WTC11 (cell line): ENCODE measurements around the gene ATP2A1.

Source experiments
- CBFB ChIP-seq: sonication (generic); formaldehyde crosslinking; IDR thresholded peaks from 2 replicates; pipeline ENCODE4 v1.8.1; 2022; ENCODE audit warnings: mild to moderate bottlenecking, low read depth, missing genetic modification reagents
- CREB1 ChIP-seq: sonication (generic); formaldehyde crosslinking; IDR thresholded peaks from 2 replicates; pipeline ENCODE4 v1.8.0; 2023; ENCODE audit warnings: mild to moderate bottlenecking, missing genetic modification reagents
- NR2C2 ChIP-seq: sonication (generic); formaldehyde crosslinking; IDR thresholded peaks from 2 replicates; pipeline ENCODE4 v1.8.0; 2022; ENCODE audit warnings: mild to moderate bottlenecking, missing genetic modification reagents
- SP1 ChIP-seq: sonication (generic); formaldehyde crosslinking; conservative IDR thresholded peaks from 2 replicates; pipeline ENCODE4 v1.8.1; 2022; ENCODE audit warnings: missing genetic modification reagents
- ZNF138 ChIP-seq: sonication (generic); formaldehyde crosslinking; conservative IDR thresholded peaks from 2 replicates; pipeline ENCODE4 v1.8.1; 2022; ENCODE audit warnings: mild to moderate bottlenecking, moderate library complexity, missing genetic modification reagents
- ZNF416 ChIP-seq: fragments of 250-450 bp; sonication (Bioruptor Pico); IDR thresholded peaks from 2 replicates; pipeline ENCODE4 v1.9.0; 2021; ENCODE audit warnings: mild to moderate bottlenecking, inconsistent platforms
- TF ChIP-seq, protein P1 (sequence below): fragments of 200-600 bp; IDR thresholded peaks from 2 replicates; pipeline ENCODE4 v1.8.0; 2022; ENCODE audit warnings: antibody characterized with exemption
- TF ChIP-seq, protein P2 (sequence below): sonication (generic); formaldehyde crosslinking; IDR thresholded peaks from 2 replicates; pipeline ENCODE4 v1.8.0; 2022; ENCODE audit warnings: mild to moderate bottlenecking, missing genetic modification reagents
- TF ChIP-seq, protein P3 (sequence below): sonication (generic); formaldehyde crosslinking; IDR thresholded peaks from 2 replicates; pipeline ENCODE4 v1.8.1; 2023; ENCODE audit warnings: mild to moderate bottlenecking, missing genetic modification reagents
- TF ChIP-seq, protein P4 (sequence below): sonication (generic); formaldehyde crosslinking; IDR thresholded peaks from 2 replicates; pipeline ENCODE4 v1.8.1; 2022; ENCODE audit warnings: missing genetic modification reagents, borderline replicate concordance
- TF ChIP-seq, protein P5 (sequence below): sonication (generic); formaldehyde crosslinking; IDR thresholded peaks from 2 replicates; pipeline ENCODE4 v1.8.1; 2023; ENCODE audit warnings: mild to moderate bottlenecking, missing genetic modification reagents, borderline replicate concordance
- TF ChIP-seq, protein P6 (sequence below): sonication (generic); formaldehyde crosslinking; IDR thresholded peaks from 2 replicates; pipeline ENCODE4 v1.8.1; 2023; ENCODE audit warnings: mild to moderate bottlenecking, missing genetic modification reagents, moderate library complexity
- TF ChIP-seq, protein P7 (sequence below): sonication (generic); formaldehyde crosslinking; IDR thresholded peaks from 2 replicates; pipeline ENCODE4 v1.8.0; 2022; ENCODE audit warnings: mild to moderate bottlenecking, missing genetic modification reagents
- TF ChIP-seq, protein P8 (sequence below): sonication (generic); formaldehyde crosslinking; IDR thresholded peaks from 2 replicates; pipeline ENCODE4 v1.8.1; 2022; ENCODE audit warnings: low read depth, missing genetic modification reagents, borderline replicate concordance

DNA sequence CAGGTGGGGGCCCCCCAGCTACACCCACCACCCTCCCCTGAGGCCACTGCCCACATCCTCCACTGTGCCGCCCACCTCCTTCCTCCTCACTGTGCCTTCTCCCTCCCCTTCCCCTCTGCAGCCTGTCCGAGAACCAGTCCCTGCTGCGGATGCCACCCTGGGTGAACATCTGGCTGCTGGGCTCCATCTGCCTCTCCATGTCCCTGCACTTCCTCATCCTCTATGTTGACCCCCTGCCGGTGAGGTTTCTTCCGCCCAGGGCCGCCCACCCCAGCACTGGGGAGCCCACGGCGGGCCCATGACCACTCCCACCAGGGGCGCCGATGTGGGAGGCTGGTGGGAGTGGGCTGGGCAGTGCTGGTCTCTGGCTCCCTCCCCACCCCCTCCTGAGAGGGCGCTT is 24.6 kb downstream of the ATP2A1 start:
- TF ChIP-seq, protein P1, sequence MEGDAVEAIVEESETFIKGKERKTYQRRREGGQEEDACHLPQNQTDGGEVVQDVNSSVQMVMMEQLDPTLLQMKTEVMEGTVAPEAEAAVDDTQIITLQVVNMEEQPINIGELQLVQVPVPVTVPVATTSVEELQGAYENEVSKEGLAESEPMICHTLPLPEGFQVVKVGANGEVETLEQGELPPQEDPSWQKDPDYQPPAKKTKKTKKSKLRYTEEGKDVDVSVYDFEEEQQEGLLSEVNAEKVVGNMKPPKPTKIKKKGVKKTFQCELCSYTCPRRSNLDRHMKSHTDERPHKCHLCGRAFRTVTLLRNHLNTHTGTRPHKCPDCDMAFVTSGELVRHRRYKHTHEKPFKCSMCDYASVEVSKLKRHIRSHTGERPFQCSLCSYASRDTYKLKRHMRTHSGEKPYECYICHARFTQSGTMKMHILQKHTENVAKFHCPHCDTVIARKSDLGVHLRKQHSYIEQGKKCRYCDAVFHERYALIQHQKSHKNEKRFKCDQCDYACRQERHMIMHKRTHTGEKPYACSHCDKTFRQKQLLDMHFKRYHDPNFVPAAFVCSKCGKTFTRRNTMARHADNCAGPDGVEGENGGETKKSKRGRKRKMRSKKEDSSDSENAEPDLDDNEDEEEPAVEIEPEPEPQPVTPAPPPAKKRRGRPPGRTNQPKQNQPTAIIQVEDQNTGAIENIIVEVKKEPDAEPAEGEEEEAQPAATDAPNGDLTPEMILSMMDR, result no peak
- TF ChIP-seq ZNF138 (CRISPR knock-in tag) (no peak), CREB1 (CRISPR knock-in tag) (no peak), CBFB (CRISPR knock-in tag) (no peak), ZNF416 (CRISPR knock-in tag) (no peak), NR2C2 (CRISPR knock-in tag) (no peak), SP1 (CRISPR knock-in tag) (no peak)
- TF ChIP-seq, protein P2, sequence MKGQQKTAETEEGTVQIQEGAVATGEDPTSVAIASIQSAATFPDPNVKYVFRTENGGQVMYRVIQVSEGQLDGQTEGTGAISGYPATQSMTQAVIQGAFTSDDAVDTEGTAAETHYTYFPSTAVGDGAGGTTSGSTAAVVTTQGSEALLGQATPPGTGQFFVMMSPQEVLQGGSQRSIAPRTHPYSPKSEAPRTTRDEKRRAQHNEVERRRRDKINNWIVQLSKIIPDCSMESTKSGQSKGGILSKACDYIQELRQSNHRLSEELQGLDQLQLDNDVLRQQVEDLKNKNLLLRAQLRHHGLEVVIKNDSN, result no peak
- TF ChIP-seq, protein P3, sequence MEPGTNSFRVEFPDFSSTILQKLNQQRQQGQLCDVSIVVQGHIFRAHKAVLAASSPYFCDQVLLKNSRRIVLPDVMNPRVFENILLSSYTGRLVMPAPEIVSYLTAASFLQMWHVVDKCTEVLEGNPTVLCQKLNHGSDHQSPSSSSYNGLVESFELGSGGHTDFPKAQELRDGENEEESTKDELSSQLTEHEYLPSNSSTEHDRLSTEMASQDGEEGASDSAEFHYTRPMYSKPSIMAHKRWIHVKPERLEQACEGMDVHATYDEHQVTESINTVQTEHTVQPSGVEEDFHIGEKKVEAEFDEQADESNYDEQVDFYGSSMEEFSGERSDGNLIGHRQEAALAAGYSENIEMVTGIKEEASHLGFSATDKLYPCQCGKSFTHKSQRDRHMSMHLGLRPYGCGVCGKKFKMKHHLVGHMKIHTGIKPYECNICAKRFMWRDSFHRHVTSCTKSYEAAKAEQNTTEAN, result no peak
- TF ChIP-seq, protein P4, sequence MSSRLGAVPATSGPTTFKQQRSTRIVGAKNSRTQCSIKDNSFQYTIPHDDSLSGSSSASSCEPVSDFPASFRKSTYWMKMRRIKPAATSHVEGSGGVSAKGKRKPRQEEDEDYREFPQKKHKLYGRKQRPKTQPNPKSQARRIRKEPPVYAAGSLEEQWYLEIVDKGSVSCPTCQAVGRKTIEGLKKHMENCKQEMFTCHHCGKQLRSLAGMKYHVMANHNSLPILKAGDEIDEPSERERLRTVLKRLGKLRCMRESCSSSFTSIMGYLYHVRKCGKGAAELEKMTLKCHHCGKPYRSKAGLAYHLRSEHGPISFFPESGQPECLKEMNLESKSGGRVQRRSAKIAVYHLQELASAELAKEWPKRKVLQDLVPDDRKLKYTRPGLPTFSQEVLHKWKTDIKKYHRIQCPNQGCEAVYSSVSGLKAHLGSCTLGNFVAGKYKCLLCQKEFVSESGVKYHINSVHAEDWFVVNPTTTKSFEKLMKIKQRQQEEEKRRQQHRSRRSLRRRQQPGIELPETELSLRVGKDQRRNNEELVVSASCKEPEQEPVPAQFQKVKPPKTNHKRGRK, result no peak
- TF ChIP-seq, protein P5, sequence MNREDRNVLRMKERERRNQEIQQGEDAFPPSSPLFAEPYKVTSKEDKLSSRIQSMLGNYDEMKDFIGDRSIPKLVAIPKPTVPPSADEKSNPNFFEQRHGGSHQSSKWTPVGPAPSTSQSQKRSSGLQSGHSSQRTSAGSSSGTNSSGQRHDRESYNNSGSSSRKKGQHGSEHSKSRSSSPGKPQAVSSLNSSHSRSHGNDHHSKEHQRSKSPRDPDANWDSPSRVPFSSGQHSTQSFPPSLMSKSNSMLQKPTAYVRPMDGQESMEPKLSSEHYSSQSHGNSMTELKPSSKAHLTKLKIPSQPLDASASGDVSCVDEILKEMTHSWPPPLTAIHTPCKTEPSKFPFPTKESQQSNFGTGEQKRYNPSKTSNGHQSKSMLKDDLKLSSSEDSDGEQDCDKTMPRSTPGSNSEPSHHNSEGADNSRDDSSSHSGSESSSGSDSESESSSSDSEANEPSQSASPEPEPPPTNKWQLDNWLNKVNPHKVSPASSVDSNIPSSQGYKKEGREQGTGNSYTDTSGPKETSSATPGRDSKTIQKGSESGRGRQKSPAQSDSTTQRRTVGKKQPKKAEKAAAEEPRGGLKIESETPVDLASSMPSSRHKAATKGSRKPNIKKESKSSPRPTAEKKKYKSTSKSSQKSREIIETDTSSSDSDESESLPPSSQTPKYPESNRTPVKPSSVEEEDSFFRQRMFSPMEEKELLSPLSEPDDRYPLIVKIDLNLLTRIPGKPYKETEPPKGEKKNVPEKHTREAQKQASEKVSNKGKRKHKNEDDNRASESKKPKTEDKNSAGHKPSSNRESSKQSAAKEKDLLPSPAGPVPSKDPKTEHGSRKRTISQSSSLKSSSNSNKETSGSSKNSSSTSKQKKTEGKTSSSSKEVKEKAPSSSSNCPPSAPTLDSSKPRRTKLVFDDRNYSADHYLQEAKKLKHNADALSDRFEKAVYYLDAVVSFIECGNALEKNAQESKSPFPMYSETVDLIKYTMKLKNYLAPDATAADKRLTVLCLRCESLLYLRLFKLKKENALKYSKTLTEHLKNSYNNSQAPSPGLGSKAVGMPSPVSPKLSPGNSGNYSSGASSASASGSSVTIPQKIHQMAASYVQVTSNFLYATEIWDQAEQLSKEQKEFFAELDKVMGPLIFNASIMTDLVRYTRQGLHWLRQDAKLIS (CRISPR knock-in tag), result no peak
- TF ChIP-seq, protein P6, sequence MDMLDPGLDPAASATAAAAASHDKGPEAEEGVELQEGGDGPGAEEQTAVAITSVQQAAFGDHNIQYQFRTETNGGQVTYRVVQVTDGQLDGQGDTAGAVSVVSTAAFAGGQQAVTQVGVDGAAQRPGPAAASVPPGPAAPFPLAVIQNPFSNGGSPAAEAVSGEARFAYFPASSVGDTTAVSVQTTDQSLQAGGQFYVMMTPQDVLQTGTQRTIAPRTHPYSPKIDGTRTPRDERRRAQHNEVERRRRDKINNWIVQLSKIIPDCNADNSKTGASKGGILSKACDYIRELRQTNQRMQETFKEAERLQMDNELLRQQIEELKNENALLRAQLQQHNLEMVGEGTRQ (CRISPR knock-in tag), result no peak
- TF ChIP-seq, protein P7, sequence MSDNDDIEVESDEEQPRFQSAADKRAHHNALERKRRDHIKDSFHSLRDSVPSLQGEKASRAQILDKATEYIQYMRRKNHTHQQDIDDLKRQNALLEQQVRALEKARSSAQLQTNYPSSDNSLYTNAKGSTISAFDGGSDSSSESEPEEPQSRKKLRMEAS (CRISPR knock-in tag), result no peak
- TF ChIP-seq, protein P8, sequence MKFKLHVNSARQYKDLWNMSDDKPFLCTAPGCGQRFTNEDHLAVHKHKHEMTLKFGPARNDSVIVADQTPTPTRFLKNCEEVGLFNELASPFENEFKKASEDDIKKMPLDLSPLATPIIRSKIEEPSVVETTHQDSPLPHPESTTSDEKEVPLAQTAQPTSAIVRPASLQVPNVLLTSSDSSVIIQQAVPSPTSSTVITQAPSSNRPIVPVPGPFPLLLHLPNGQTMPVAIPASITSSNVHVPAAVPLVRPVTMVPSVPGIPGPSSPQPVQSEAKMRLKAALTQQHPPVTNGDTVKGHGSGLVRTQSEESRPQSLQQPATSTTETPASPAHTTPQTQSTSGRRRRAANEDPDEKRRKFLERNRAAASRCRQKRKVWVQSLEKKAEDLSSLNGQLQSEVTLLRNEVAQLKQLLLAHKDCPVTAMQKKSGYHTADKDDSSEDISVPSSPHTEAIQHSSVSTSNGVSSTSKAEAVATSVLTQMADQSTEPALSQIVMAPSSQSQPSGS (CRISPR knock-in tag), result no peak
